Measurements from ENCODE around the gene CEACAM18. TPM values are rescaled to one million over a fixed set of nuclear protein-coding genes. Genes with fewer than 3 reads are reported as not detected.

CEACAM18 gene
- total and polyA plus RNA-seq, 2 donors (not counting 1 experiment from before 2014, with no cell fraction given) = not detected

- no peak for TF ChIP-seq EZH2 (IDR thresholded peaks at IDR 0.05; ENCODE audit: borderline replicate concordance, insufficient read depth, low read depth, low read length, poor library complexity, severe bottlenecking)
- TF ChIP-seq, protein P1, sequence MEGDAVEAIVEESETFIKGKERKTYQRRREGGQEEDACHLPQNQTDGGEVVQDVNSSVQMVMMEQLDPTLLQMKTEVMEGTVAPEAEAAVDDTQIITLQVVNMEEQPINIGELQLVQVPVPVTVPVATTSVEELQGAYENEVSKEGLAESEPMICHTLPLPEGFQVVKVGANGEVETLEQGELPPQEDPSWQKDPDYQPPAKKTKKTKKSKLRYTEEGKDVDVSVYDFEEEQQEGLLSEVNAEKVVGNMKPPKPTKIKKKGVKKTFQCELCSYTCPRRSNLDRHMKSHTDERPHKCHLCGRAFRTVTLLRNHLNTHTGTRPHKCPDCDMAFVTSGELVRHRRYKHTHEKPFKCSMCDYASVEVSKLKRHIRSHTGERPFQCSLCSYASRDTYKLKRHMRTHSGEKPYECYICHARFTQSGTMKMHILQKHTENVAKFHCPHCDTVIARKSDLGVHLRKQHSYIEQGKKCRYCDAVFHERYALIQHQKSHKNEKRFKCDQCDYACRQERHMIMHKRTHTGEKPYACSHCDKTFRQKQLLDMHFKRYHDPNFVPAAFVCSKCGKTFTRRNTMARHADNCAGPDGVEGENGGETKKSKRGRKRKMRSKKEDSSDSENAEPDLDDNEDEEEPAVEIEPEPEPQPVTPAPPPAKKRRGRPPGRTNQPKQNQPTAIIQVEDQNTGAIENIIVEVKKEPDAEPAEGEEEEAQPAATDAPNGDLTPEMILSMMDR (IDR thresholded peaks at IDR 0.05) = no peak
- no peak overlapping the region for H3K4me3 Mint-ChIP-seq
- H3K27me3 ChIP-seq (replicated peaks in 1 of 4; ENCODE audit: control extremely low read depth in 1 of 4, control insufficient read depth in 3 of 4, insufficient read depth in 4 of 4, low read length in 3 of 4) = peaks cover 0 to 11% (median 1%) of the 10 kb centered on the region in 4 experiments
- H4K20me1 ChIP-seq (ENCODE audit: control insufficient read depth, insufficient read depth, low read length, poor library complexity, severe bottlenecking) = no peaks in the 10 kb centered on the region
- H3K27me3 Mint-ChIP-seq = peaks cover 36% of the 10 kb centered on the region
- ChIA-PET CTCF (interaction anchor here (1.0 to 19.1 kb wide), 12 partner anchors 8 to 187 kb away, joined by 3 to 681 read pairs (median 8); partner anchors contain the start of gene SIGLEC10), POLR2A (no interaction called here)
- no peak overlapping the region for H3K27ac Mint-ChIP-seq
- no peak overlapping the region for H3K4me2 ChIP-seq (replicated peaks; ENCODE audit: low read depth, low read length, poor library complexity, severe bottlenecking)
- H3K36me3 ChIP-seq (replicated peaks in 1 of 2; ENCODE audit: control extremely low read depth in 1 of 2, control insufficient read depth in 1 of 2, extremely low read depth in 1 of 2, insufficient read depth in 2 of 2, low read length in 1 of 2) = no peaks in the 10 kb centered on the region
- H2AFZ ChIP-seq (ENCODE audit: insufficient read depth, low read depth, low read length, poor library complexity, severe bottlenecking) = no peak overlapping the region
- ATAC-seq (ENCODE audit: low read depth) = no peak
- WGBS (ENCODE audit: insufficient coverage) = no CpG with 5 or more reads among the region's 9 CpGs
- no peaks in the 10 kb centered on the region for H3K9me3 Mint-ChIP-seq (ENCODE audit: insufficient read depth)
- peaks cover 4 to 5% of the 10 kb centered on the region in 2 donors for H3K4me1 ChIP-seq (ENCODE audit: control insufficient read depth in 2 of 2, insufficient read depth in 2 of 2, low read length in 2 of 2)
- peaks cover 4% of the 10 kb centered on the region for H3K4me1 Mint-ChIP-seq
- H3K27ac ChIP-seq (ENCODE audit: low read length in 2 of 2) = no peak overlapping the region
- DNase-seq = no peak
- H3K9me3 ChIP-seq (ENCODE audit: control extremely low read depth in 1 of 3, control insufficient read depth in 2 of 3, insufficient read depth in 1 of 3, low read length in 2 of 3) = peaks cover 0 to 2% (median 0%) of the 10 kb centered on the region in 3 donors
- no peak overlapping the region for H3K9ac ChIP-seq (ENCODE audit: low read length)
- no peaks in the 10 kb centered on the region for H3K79me2 ChIP-seq (ENCODE audit: control insufficient read depth, insufficient read depth, low read length)
- intact Hi-C loops (cut with micrococcal nuclease) = loop anchor here (5.0 kb wide), 1 partner anchor 101 kb away; the partner anchor contains the start of gene ZNF175
- no peak overlapping the region for H3K4me3 ChIP-seq (ENCODE audit: control extremely low read depth in 1 of 5, extremely low read depth in 1 of 5, insufficient read depth in 1 of 5, low read depth in 2 of 5, low read length in 4 of 5)
Measured at GRCh38 chr19:51470966-51471365, 7.4 kb upstream of the CEACAM18 start.

GRCh38 chr19:51471527-51471926 is 6.8 kb upstream of the CEACAM18 start:
- no peak for DNase-seq
- Histone ChIP-seq H3K9ac (ENCODE audit: low read length) (no peak overlapping the region), H4K20me1 (ENCODE audit: control insufficient read depth, insufficient read depth, low read length, poor library complexity, severe bottlenecking) (no peaks in the 10 kb centered on the region), H3K27ac (ENCODE audit: low read length in 2 of 2) (no peak overlapping the region), H3K79me2 (ENCODE audit: control insufficient read depth, insufficient read depth, low read length) (no peaks in the 10 kb centered on the region), H2AFZ (ENCODE audit: insufficient read depth, low read depth, low read length, poor library complexity, severe bottlenecking) (no peak overlapping the region), H3K27me3 (replicated peaks in 1 of 4; ENCODE audit: control extremely low read depth in 1 of 4, control insufficient read depth in 3 of 4, insufficient read depth in 4 of 4, low read length in 3 of 4) (peaks cover 0 to 16% (median 1%) of the 10 kb centered on the region in 4 experiments), H3K9me3 (ENCODE audit: control extremely low read depth in 1 of 3, control insufficient read depth in 2 of 3, insufficient read depth in 1 of 3, low read length in 2 of 3) (peaks cover 0 to 6% (median 0%) of the 10 kb centered on the region in 3 donors), H3K4me3 (ENCODE audit: control extremely low read depth in 1 of 5, extremely low read depth in 1 of 5, insufficient read depth in 1 of 5, low read depth in 2 of 5, low read length in 4 of 5) (no peak overlapping the region), H3K36me3 (replicated peaks in 1 of 2; ENCODE audit: control extremely low read depth in 1 of 2, control insufficient read depth in 1 of 2, extremely low read depth in 1 of 2, insufficient read depth in 2 of 2, low read length in 1 of 2) (no peaks in the 10 kb centered on the region), H3K4me1 (ENCODE audit: control insufficient read depth in 2 of 2, insufficient read depth in 2 of 2, low read length in 2 of 2) (peaks cover 4 to 5% of the 10 kb centered on the region in 2 donors), H3K4me2 (replicated peaks; ENCODE audit: low read depth, low read length, poor library complexity, severe bottlenecking) (no peak overlapping the region)
- WGBS (ENCODE audit: insufficient coverage) = no CpG with 5 or more reads among the region's 1 CpG
- H3K27me3 Mint-ChIP-seq = peaks cover 33% of the 10 kb centered on the region
- ATAC-seq (ENCODE audit: low read depth) = no peak
- intact Hi-C loops (cut with micrococcal nuclease) = loop anchor here (5.0 kb wide), 1 partner anchor 101 kb away; the partner anchor contains the start of gene ZNF175
- TF ChIP-seq EZH2 (IDR thresholded peaks at IDR 0.05; ENCODE audit: borderline replicate concordance, insufficient read depth, low read depth, low read length, poor library complexity, severe bottlenecking) = no peak
- TF ChIP-seq, protein P1 (IDR thresholded peaks at IDR 0.05) = no peak
- POLR2A ChIA-PET = no interaction called here
- CTCF ChIA-PET = interaction anchor here (1.0 to 19.1 kb wide), 15 partner anchors 9 to 208 kb away, joined by 3 to 681 read pairs (median 8); partner anchors contain the start of gene SIGLEC10
- H3K4me3 Mint-ChIP-seq = no peak overlapping the region
- no peaks in the 10 kb centered on the region for H3K9me3 Mint-ChIP-seq (ENCODE audit: insufficient read depth)
- no peak overlapping the region for H3K27ac Mint-ChIP-seq
- peaks cover 4% of the 10 kb centered on the region for H3K4me1 Mint-ChIP-seq

Data from B cell (primary cell).